A549 (cell line): ENCODE data around the gene ZNF423.

Experiments
- BHLHE40 ChIP-seq: IDR thresholded peaks from 2 replicates; pipeline ENCODE4 v1.6.1; 2012; ENCODE audit warnings: low read depth, low read length, inconsistent platforms
- CTCF ChIP-seq: fragments of >200 bp; sonication (Bioruptor Twin); formaldehyde crosslinking; IDR thresholded peaks from 3 replicates; pipeline ENCODE4 v1.5.1; 2016
- MAX ChIP-seq: IDR thresholded peaks from 2 replicates; pipeline ENCODE4 v1.6.1; 2012
- NR3C1 ChIP-seq: fragments of >200 bp; sonication (Bioruptor Twin); formaldehyde crosslinking; IDR thresholded peaks from 3 replicates; pipeline ENCODE4 v1.6.1; 2017
- POLR2A ChIP-seq: IDR thresholded peaks from 2 replicates; pipeline ENCODE4 v1.6.1; 2012; ENCODE audit warnings: mild to moderate bottlenecking, low read length
- RFX5 ChIP-seq: fragments of 450-650 bp; IDR thresholded peaks from 2 replicates; pipeline ENCODE4 v1.7.1; 2014; ENCODE audit warnings: antibody characterized with exemption, mild to moderate bottlenecking, moderate library complexity
- SMC3 ChIP-seq: fragments of >200 bp; sonication (Bioruptor Twin); formaldehyde crosslinking; IDR thresholded peaks from 3 replicates; pipeline ENCODE4 v1.6.1; 2018; ENCODE audit warnings: inconsistent platforms
- SREBF2 ChIP-seq: fragments of 450-650 bp; IDR thresholded peaks from 2 replicates; pipeline ENCODE4 v1.6.1; 2014; ENCODE audit warnings: mild to moderate bottlenecking, moderate library complexity
- USF2 ChIP-seq: fragments of 450-650 bp; IDR thresholded peaks from 2 replicates; pipeline ENCODE4 v1.6.1; 2014; ENCODE audit warnings: antibody characterized with exemption

- TF ChIP-seq NR3C1 = no peak
- TF ChIP-seq POLR2A = no peak
- no peak for TF ChIP-seq USF2
- TF ChIP-seq BHLHE40 = no peak
- TF ChIP-seq CTCF = no peak
- no peak for TF ChIP-seq RFX5
- no peak for TF ChIP-seq MAX
- TF ChIP-seq SREBF2 = no peak
- no peak for TF ChIP-seq SMC3
These were observed 6.7 kb downstream of the ZNF423 start for GRCh38 chr16:49849037-49849753.
